NCI-H2227 (cell line): Measurements from ENCODE around the gene FOXO1.
"Not testable (repeated sequence)": the region's sequence is repeated elsewhere in the genome, so short reads cannot be mapped to it uniquely, and the experiment has no call there.

Experiments
- DNase-seq: peaks from one replicate; lab custom pipeline; 2025; ENCODE audit not compliant: unreplicated experiment; lab: John Stamatoyannopoulos, UW

The FOXO1 gene

DNA sequence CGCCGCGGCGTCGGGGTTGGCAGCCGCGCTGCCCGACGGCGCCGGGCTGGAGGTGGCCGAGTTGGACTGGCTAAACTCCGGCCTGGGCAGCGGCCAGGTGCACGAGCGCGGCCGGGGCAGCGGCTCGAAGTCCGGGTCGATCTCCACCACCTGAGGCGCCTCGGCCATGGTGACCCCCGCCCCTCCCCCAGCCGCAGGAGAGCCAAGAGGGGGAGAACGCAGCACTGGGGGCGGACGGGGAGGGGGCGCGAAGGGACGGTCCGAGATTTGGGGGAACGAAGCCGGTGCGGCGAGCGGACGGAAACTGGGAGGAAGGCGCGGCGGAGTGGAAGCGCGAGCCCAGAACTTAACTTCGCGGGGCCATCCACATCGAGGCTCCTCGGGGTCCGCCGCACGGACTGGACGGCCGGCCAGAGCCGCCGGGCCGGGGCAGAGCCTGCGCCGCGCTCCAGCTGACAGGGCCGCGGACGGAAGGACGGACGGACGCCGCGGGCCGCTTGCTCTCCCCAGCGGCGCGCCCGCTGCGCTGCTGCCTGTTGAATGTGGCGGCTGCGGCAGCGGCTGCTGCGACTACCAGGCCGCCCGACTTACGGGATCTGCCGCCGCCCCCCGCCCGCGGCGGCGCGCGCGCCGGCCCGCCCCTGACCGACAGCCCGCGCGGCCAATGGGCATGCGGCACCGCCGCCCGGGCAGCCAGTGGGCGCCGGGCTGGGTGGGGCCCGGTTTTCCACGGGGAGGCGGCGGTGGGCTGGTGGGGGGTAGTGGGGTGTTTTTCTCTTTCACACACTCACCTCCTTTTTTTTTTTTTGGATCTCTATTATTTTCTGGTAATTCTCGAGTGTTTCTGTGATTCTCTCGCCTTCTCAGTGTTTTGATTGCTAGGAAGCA lies at the start of gene FOXO1:
FOXO1 (minus strand) TSS at position 597 of the 888 bp plus-strand sequence; CDS start at position 168, 429 bp downstream.
- peak; percentile 78 for DNase-seq

DNA sequence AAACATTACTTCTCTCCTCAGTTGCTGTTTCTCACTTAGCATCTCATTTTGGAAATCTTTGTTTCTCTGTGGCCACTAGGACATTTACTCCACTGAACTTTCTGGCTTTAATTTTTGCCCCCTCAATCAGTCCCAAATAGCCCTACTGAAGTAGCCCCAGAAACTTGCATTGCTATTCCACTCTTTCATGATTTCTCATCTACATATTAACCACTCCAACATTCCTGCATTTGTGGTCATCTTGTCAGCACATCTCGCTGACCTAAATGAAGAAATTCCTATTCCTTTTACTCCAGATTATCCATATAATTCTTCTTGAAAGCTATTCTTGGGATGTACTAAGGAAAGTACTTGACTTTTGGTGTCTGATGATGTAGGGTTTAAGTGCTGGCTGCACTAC lies 48.0 kb upstream of the FOXO1 start:
- not testable (repeated sequence) for DNase-seq

DNA sequence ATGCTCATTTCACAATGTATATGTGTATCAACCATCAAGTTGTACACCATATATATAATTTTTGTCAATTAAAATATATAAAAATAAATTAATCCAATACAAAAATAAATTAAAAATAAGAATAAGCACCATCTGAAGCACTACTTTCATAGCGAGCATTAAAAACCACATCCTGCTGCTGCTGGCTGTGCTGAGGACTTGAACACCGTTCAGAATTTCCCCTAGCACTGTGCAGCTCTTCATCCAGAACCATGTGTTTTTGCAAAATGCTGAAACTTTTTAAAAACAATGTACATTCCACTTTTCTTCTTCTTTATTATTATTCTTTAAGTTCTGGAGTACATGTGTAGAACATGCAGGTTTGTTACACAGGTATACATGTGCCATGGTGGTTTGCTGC lies 40.0 kb upstream of the FOXO1 start:
- DNase-seq, result no peak

DNA sequence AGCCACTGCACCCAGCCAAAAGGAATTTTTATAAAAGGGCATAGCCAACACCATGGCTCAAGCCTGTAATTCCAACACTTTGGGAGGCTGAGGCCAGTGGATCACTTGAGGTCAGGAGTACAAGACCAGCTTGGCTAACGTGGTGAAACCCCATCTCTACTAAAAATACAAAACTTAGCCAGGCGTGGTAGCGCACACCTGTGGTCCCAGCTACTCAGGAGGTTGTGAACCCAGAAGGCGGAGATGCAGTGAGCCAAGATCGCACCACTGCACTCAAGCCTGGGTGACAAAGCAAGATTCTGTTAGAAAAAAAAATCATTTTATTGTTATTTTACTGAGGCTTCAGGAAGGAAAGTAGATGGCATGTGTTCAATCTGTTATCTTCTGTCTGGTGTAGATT lies 31.3 kb upstream of the FOXO1 start:
- DNase-seq, result no peak

DNA sequence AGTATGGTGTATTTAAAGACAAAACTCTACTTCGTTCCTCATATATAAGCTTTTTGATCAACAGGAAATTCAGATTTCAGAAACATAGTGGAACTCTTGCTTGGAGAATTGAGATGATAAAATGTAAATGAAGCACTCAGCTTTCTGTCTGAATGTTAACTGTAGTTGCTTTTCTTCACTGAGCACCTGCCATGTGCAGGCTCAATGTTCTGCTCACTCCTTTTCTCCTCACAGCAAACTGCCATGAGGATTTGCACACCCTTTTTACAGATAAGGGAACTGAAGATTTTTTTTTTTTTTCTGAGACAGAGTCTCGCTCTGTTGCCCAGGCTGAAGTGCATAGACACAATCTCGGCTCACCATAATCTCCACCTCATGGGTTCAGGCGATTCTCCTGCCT lies 28.0 kb upstream of the FOXO1 start:
- no peak for DNase-seq

DNA sequence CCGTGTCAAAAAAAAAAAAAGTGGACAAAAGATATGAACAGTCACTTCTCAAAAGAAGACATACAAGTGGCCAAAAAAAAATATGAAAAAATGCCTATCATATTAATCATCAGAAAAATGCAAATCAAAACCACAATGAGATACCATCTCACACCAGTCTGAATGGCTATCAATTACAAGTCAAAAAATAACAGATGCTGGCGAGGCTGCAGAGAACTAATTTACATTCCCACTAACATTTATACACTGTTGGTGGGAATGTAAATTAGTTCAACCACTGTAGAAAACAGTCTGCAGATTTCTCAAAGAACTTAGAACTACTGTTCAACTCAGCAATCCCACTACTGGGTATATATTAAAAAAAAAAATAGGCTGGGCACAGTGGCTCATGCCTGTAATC lies 26.5 kb upstream of the FOXO1 start:
- DNase-seq, result no peak

DNA sequence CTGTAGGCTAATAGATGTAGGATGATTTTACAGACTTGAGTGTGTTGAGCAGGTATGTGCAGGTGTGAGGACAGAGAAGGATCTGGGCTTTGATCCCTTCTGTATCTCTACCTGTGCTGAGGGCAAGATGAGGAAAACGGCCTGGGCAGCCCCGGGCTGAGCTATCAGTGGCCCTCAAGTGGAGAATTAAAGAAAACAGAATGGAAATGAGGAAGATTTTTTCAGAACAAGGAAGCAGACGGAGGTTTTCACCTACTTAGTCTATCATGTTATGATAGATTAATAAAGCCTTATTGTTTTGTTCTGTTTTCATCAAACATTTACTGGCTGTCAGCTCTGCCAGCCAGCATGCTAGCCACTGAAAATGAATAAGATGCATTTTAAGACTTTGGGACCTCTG lies 22.3 kb upstream of the FOXO1 start:
- no peak for DNase-seq

DNA sequence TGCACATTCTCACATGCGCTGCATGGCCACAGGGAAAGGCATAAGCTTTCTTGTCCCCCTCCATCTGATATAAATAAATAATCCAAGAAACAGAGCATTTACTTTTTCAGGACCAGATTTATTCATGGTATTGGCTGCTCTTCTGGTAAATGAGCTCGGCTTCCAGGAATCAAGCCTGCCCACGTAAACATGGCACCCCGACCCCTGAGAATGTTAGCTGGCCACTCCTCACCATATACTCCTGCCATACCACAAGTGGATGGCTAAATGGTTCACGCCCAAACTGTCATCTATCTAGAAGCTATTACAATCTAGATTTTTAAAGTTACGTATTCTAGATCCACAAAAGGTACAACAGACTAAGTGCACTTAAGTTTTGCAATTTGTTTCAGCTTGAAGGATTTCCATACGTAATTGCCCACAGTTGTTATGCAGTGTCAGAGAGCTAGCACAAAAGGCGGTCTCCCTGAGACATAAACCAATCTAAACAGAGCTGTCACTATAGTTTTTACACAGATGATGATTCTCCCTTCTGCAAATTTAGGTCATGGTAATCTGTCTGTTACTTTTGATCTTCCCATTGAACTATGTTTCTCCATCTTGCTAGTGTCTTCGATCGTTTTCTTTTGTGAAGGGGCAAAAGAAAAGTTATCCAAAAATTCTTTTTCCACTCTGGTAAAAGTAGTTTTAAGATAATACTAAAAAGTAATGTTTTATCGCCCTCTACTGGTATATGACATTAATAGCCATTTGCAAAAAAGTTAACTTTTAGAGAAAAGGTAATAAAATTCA lies 16.2 kb upstream of the FOXO1 start:
- peak; percentile 32 for DNase-seq

DNA sequence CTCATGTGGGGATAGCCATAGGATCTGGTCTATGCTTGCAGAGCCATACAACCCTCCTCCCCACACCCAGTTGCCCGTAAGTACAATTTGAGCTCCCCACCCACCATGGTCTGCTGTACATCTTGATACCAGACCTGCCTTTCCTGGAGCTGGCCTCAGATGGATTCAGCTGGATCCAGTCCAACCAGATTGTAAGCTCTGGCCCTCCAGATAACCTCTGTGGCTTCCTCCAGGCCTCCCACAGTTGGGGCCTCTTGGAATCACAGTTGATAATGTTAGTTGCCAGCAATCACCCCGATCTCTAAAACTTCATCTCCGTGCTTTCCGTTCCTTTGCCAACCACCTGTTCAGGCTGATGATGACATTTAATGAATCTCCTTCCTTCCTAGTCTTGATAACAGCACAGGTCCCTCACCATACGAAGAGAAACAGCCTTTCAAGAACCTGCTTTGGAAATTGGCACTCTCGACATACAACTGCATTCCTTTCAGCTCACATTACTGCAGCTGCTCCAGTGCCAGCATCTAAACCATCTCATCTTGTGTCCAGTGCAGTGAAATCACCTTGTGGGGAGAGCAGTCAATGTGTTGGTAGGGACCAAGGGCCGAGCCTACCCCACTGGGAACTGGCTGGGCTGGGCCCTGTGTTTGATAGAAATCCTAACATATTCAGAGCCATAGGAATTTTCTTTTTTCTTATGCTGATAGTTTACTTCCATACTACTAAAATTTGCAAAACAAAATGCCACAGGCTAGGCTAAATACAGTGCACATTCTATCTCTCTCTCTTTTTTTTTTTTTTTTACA lies 15.1 kb upstream of the FOXO1 start:
- DNase-seq, result no peak

DNA sequence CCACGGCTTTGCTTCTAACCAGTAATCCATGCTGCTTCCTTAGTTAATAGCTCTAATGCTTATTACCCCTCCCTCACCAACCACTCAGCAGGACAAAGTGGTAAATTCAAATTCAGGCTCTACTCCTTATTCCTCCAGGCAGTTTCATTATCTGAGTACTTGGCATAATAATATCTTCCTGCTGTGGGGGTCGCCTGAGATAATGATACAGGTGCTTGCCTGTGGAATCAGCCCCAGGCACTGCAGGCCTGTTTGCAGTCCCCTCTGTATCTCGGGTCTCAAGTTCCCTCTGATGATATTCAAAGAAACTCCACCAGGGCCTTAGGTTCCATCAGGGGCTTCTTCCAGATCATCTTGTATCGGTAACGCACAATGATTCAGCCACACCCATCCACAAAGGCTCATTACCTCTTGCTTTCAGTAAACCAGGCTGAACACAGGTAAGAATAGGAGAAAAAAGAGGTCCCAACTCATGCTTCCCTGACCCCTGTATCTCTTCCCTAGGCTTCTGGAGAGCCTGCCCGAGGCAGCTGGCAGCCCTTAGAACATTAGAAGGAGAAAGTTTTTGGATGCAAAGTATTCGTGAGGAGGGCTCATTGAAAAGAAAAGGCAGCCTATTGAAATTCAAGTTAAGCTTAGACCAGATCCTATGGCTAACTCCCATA lies 14.3 kb upstream of the FOXO1 start:
- no peak for DNase-seq

DNA sequence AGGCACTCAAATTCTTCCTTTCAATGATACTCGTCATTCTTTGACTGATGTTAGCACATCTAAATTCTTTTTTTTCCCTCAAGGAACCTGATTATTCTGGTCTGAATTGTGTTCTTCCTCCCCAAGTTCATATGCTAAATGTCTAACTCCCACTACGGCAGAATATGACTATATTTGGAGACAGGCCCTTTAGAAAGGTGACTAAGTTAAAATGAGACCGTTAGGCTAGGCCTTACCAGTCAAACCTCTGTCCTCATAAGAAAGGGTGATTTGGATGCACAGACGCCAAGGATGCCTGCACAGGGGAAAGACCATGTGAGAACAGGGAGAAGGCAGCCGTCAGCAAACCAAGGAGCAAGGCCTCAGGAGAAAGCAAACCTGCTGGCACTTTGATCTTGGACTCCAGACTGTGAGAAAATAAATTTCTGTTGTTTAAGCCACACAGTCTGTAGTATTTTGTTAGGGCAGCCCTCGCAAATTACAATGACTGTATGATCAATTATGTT lies 13.1 kb upstream of the FOXO1 start:
- no peak for DNase-seq

DNA sequence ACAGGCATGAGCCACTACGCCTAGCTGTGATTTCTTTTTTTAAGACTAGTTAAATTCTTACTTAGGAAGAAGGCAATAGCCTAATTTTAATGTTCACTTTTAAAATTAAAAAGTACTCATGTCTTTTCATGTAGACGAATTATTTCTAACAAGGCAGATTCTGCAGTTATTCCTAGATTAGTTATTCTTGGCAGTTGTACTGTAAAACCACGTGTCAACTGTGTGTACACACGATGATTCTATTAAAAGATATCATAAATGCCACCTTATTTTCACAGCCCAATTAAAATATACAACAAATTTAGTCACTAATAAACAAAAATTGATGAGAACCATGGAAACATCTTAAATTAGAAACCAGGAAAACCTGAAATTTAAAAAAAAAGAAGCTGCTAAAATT lies 10.6 kb upstream of the FOXO1 start:
- no peak for DNase-seq

DNA sequence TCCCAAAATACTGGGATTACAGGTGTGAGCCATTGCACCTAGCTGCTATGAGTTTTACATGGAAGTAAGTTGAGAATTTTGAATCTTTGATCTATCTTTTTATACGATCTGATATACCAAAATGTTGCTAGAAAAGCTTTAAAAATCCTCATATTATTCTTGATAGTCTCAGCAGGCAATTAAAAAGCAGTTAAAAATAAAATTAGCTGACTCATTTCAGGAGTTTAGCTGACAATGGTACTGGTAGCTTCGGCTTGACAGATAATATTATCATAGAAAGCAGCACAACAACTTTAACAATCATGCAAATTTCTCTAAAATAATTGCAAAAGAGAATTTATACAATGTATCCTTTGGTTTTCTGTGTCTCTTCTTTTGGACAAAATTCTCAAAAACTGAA lies 9.6 kb upstream of the FOXO1 start:
- DNase-seq, result no peak

DNA sequence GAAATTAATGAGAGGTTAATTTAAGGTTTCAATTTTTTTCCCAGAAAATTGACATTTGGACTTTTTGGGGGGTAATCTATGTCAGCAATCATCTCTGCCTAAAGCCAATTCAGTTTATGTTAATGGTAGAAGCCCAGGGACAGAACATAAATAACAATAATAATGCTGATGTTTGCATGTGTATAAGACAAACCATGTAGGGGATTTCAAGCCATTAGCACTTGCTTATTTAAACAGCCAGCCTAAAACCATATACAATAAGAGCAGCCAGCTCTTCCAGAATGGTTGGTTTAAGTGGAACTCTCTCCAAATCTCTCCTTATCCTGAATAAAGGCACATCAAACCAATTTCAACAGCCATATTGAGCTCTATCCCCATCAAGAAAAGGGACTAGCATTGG lies 7.0 kb upstream of the FOXO1 start:
- no peak for DNase-seq

DNA sequence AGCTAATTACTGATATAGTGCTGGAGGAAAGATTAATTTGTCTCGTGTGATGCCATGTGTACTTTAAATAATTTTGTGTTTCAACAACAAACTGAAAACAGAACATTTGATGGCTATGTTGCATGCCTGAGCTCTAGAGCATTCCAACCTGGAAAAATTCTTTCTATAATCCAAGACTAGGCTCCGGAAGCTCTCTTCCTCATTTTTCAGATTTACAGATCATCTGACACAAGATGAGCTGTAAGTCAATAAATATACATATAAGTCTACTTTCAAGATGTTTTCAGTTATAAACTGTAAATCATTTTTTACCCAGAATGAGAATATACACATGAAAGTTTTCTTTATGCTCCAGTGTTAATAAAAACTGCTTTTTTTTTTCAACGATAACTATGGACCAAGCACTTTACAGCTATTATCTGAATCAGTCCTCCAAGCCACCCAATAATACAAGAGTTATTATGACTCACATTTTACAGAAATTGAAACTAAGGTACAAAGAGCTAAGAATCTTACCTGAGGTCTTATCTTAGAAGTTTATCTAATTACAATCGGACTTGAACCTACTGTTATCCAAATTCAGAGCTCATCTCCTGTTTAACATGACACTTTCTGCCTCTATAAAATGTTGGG lies 6.4 kb upstream of the FOXO1 start:
- DNase-seq, result no peak

DNA sequence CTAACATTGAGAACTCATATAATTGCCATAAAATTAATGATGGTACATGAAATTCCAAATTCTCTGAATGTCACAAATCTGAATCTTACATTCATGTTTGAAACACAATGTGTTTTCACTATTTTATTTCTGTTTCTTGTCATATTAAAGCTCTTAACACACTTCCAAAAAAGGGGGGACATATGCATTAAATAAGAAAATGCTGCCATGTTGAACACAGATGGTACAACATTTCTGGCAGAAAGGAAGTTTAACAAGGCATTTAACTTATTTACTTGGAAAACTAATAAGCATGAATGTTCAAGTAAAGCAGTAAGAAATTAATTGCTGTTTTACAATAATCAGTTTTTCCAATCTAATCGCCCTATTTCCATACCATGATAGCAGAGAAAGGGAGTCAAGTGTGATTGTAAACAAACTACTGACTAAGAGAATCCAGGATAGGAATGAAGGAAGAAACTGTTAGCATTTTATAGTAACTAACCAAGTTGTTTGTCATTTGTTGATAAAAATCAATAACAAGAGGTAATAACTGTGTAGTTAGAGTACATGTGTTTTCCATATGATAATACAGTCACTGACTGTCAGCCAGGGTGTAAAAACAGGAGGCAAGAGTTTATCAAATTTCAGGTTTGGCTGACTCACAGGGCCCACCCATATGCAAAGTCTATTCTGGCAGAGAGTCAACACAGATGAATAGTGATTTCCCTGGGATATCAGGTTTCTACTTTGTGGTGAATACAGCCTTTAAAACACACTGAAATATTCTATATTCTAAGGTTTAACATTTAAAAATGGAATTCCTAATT lies 5.7 kb upstream of the FOXO1 start:
- no peak for DNase-seq

DNA sequence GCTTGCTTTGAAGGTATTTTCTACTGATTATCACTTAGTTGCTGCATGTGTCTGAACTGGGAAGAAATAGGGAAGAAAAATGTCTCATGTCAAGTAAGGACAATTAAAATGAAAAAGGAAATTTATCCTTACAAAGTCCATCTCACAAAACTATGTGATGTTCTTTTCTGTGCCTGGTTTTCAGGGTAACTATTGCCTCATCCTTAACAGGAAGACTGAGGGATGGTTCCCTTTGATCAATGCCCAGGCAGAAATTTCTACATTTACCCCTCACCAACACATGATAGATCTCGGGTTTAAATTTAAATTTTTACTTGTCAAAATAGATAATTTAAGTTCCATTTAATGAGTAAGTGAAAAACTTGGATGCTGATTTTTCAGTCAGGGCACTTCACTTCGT lies 3.9 kb upstream of the FOXO1 start:
- no peak for DNase-seq

DNA sequence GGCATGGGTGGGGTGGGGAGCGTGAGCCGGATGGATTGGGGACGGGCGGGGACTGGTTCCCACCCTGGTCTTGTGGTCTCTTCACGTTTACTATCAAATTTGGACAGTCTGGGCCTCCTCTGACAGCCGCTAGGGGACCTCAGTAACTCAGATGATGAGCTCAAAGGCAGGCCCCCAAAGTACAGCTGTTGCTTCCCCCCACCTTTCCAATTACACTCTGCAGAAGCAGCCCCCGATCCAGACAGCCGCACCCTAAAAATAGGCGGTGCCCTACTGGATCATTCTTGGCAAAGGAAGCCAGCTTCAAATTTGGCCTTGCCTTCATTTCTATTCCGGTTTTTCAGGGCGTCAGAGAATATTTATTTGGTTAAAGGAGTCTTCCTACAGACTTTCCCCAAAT lies 1.9 kb upstream of the FOXO1 start:
- no peak for DNase-seq

DNA sequence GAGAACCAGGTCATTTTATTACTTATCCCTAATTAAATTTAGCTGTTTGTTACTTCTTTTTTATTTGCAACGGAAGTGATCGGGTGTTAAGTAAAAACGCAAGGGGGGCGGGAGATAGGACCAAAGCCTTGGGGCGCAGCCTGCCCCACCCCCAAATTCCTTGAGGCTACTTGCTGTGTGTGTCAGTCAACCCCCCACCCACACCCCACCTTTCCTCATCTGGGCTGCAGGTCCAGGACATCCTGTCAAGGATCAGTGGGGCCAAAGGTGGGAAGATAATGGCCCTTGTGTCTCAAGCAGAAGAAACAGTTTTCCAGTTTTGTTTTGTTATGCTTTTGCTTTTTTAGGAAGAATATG lies 1.2 kb upstream of the FOXO1 start:
- DNase-seq, result no peak
